HG03097 (cell line): ENCODE results near the gene KCNJ15.

ENCODE experiments used
- ATAC-seq: cut with Tn5 transposase; IDR thresholded peaks from one replicate; pipeline ENCODE4 v1.9.1; 2021; ENCODE audit not compliant: unreplicated experiment, low FRiP score

Gene KCNJ15

DNA sequence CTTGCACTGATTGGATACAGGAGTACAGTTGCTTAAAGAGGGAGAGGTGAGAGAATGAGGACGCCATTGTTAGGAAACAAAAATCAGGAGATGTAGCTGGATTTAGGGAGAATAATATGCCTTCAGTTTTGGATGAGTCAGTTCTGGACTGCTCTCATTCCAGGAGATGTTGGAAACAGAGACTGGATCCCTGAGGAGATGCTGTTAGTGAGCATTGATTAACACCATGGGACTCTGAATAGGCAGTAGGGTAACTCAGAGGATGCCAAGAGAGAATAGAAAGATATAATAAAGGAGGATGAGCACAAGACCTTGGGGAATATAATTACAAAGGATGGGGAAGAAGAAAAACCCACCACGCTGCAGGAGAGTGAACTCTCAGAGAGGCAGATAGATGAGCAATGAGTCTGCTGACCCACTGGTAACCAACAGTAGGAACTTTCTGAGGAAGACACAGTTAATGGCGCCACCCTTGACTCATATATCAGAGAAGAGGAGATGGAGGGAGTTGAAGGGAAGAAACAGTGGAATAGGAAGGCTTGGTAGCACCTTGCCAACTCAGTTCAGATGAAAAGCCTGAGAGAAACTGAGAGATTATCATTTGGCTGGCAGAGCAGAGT, 10.5 kb downstream of the KCNJ15 start:
- ATAC-seq: no peak

- no peak for ATAC-seq
These were observed 11.4 kb downstream of the KCNJ15 start for GRCh38 chr21:38267991-38268863.

DNA sequence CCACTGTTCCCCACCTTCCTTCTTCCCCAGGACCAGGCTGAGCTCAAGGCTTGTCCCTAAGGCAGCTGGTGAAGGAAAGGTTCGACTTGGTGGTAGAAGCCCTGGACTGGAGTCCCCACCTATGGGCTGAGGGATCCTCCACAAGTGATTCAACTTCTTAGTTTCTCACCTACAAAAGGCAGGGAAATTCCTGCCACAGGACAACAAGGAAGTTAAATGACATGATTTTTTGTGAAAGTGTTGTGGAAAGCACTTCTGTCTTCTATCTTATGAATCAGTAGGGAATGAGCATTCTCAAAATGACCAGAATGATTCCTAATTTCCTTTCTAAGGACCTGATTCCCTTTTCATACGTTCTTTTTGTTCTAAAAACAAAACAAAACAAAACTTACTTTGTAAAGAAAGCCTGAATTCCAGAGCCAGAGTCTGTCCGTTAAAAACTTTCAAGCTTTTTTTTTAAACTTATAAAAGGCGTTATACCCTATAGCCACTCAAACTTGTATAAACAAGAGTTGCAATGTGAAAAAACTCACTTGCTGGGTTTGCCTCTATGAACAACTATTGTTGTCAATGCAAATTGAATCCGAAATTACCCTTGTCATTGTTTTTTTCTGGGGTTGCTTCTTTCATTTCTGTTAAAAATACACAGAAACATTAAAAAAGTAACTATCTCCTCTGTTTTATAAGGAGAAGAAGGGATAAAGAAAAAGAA, 12.2 kb downstream of the KCNJ15 start:
- no peak for ATAC-seq

DNA sequence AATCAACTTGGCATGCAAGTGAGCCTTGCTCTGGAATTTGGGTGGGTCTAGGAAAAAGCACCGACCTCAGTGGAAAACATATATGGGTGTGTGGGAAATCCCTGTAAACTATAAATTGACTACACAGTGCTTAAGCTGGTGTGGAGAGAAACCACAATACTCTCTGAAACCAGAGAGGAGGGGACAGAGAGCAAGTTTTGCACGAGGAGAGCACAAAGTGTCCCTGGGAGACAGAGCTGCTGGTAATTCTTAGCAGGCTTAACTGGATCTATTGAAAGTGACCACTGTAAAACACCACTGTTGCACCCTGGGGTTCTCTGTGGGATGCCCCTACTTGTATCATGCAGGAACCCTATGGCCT, 12.8 kb downstream of the KCNJ15 start:
- no peak for ATAC-seq

- ATAC-seq: no peak
These were observed 15.4 kb downstream of the KCNJ15 start for GRCh38 chr21:38272215-38272614.

DNA sequence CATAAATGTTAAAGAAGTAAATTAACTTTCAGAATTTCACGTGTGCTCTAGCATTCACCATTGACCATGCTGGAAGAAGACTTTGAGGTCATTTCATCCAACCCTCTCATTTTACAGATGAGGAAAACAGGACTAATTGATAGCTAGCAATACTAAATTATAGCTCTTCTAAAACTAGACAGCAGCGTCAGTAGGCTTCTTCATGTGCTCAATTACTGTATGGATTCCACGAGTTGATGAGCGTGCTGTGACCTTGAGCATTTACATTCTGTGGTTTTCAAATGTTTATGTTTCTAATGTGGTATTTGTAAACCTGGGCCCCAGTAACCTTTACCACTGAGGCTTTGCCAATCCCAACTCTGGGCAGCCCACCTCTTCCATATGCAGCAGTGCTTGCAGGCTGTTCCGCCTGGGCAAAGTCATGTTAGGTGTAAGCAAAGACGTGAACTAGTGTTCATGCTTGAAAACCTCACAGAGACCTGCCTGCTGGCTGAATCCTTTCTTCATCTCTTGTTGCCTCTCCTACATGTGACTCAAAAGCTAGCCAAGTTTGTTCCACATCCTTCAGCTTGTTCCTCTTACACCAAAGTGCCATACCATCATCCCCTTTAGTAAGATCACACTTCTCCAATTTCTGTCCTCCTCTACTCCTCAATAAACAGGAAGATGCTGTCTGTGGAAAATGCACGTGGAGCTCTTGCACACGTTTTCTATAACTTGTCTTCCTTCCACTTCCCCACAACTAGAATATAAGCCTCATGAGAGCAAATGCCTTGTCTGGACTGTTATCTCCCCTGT, 17.2 kb downstream of the KCNJ15 start:
- ATAC-seq: no peak

- ATAC-seq: no peak
These were observed 20.8 kb downstream of the KCNJ15 start for GRCh38 chr21:38277501-38278131.

DNA sequence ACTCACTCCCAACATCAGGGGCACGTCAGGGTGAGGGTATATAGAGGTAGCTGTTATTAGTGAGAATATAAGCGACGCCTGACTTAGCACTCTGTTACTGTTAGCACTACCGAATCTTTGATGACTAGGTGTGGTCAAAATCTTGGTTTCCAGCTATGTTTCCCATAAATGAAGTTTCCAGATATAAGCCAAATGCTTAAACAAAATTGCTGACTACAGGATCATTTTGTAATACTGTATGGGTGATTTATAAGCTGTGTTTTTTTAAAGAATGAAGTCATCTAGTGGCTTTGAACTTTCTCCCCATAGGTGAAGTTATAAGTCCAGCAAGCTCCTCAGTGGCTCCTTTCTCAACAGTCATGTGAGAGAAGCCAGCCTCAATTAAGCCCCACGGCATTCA, 23.7 kb downstream of the KCNJ15 start:
- ATAC-seq: no peak

GRCh38 chr21:38280867-38281266, 24.1 kb downstream of the KCNJ15 start:
- no peak for ATAC-seq

DNA sequence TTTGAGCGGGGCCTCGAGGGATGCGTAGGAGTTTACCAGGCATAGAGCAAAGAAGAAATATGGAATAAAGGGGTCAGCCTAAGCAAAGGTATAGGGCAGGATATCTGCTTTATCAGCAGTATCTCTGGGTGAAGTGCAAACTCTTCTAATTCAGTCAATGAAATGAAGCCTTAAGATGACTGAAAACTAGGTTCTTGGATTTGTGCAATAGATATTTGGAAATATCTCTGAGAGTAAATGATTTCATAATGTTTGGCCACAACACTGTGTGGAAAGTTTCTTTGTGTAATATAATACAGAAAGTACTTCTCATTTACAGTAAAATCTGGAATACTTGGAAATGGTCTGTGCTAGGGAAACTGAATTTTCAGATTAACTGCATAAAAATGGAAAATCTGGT, 26.1 kb downstream of the KCNJ15 start:
- ATAC-seq: no peak

DNA sequence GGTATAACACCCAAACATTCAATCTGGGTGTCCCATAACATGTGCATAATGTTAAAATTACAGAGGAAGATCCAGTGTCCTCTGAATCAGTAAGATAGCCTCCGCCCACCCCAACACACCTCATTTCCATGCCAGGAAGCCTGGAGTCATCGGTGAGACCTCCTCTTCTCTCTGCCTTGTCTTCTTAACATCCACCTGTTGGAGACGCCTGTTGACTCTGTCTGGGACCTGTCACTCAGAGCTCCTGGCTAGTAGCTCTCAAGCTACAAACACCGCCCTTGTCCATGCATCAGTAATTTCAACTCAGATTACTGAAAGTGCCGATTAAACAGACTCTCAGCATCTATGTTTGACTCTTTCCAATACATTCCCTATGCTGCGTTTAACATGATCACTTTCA, 27.4 kb downstream of the KCNJ15 start:
- ATAC-seq: no peak

GRCh38 chr21:38286739-38287471, 30.1 kb downstream of the KCNJ15 start:
- no peak for ATAC-seq

GRCh38 chr21:38287476-38287875, 30.7 kb downstream of the KCNJ15 start:
- ATAC-seq: no peak

GRCh38 chr21:38289705-38290485, 33.1 kb downstream of the KCNJ15 start:
- no peak for ATAC-seq

GRCh38 chr21:38290809-38291208, 34.0 kb downstream of the KCNJ15 start:
- no peak for ATAC-seq

GRCh38 chr21:38291874-38292273, 35.1 kb downstream of the KCNJ15 start:
- ATAC-seq: no peak

DNA sequence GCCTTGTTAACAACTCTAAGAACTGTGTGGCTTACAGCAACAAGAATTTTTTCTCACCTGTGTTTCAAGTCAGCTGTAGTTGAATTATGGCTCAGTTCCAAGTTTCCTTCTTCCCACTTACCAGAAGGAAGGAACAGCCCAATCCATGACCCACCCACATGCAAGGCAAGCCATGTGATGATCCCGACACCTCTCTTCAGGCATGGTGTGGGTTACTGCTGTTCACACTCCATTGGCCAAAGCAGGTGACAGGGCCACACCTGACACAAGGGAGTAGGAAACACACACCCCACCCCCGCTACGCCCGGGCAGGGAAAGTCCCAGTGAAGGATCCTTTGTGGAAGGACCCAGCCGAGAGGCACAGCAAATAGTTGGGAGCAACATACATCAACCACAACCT, 36.3 kb downstream of the KCNJ15 start:
- no peak for ATAC-seq

GRCh38 chr21:38293765-38294164, 37.0 kb downstream of the KCNJ15 start:
- ATAC-seq: no peak

GRCh38 chr21:38294609-38295008, 37.8 kb downstream of the KCNJ15 start:
- no peak for ATAC-seq
